ENCODE measurements around the gene WNT10A. TPM values are rescaled to one million over a fixed set of nuclear protein-coding genes. Genes with fewer than 3 reads are reported as not detected.

Gene WNT10A
- total RNA-seq, 1 donor from 2014 or later = 0.35 TPM

- ATAC-seq = no peak
- Histone ChIP-seq H3K27ac (no peak overlapping the region), H3K36me3 (no peaks in the 10 kb centered on the region), H3K27me3 (ENCODE audit: low read depth) (peaks cover 64% of the 10 kb centered on the region), H3K4me3 (no peak overlapping the region), H3K4me1 (peaks cover 23% of the 10 kb centered on the region), H3K9me3 (no peaks in the 10 kb centered on the region)
- intact Hi-C loops (cut with DNase I) = no loop called here
- DNase-seq = no peak
- TF ChIP-seq CTCF (IDR thresholded peaks at IDR 0.05) = no peak
Observed at GRCh38 chr2:218869064-218869463, 11.6 kb upstream of the WNT10A start.

- TF ChIP-seq CTCF (IDR thresholded peaks at IDR 0.05) = no peak
- H3K4me3 ChIP-seq = peak overlapping the region; percentile 45
- H3K9me3 ChIP-seq = no peaks in the 10 kb centered on the region
- ATAC-seq (no peak), DNase-seq (no peak)
- peaks cover 72% of the 10 kb centered on the region for H3K27me3 ChIP-seq (ENCODE audit: low read depth)
- peaks cover 23% of the 10 kb centered on the region for H3K4me1 ChIP-seq
- no peak overlapping the region for H3K27ac ChIP-seq
- no peaks in the 10 kb centered on the region for H3K36me3 ChIP-seq
- intact Hi-C loops (cut with DNase I) = no loop called here
Observed at GRCh38 chr2:218870984-218871344, 9.7 kb upstream of the WNT10A start.

- no peak for TF ChIP-seq CTCF (IDR thresholded peaks at IDR 0.05)
- Histone ChIP-seq H3K4me3 (peak overlapping the region; percentile 45), H3K9me3 (no peaks in the 10 kb centered on the region), H3K27ac (no peak overlapping the region), H3K36me3 (no peaks in the 10 kb centered on the region), H3K27me3 (ENCODE audit: low read depth) (peaks cover 78% of the 10 kb centered on the region), H3K4me1 (peaks cover 23% of the 10 kb centered on the region)
- ATAC-seq (no peak), DNase-seq (no peak)
- intact Hi-C loops (cut with DNase I) = no loop called here
Observed at GRCh38 chr2:218871345-218872302, 9.0 kb upstream of the WNT10A start.

GRCh38 chr2:218872645-218873358, 7.8 kb upstream of the WNT10A start:
- no peak overlapping the region for H3K4me3 ChIP-seq
- H3K27ac ChIP-seq = no peak overlapping the region
- intact Hi-C loops (cut with DNase I) = no loop called here
- peaks cover 23% of the 10 kb centered on the region for H3K4me1 ChIP-seq
- DNase-seq = no peak
- H3K9me3 ChIP-seq = no peaks in the 10 kb centered on the region
- no peak for ATAC-seq
- TF ChIP-seq CTCF (IDR thresholded peaks at IDR 0.05) = no peak
- no peaks in the 10 kb centered on the region for H3K36me3 ChIP-seq
- H3K27me3 ChIP-seq (ENCODE audit: low read depth) = peaks cover 88% of the 10 kb centered on the region

GRCh38 chr2:218873359-218874194, 7.1 kb upstream of the WNT10A start:
- H3K36me3 ChIP-seq = no peaks in the 10 kb centered on the region
- intact Hi-C loops (cut with DNase I) = no loop called here
- TF ChIP-seq CTCF (IDR thresholded peaks at IDR 0.05) = no peak
- H3K4me1 ChIP-seq = peaks cover 23% of the 10 kb centered on the region
- H3K9me3 ChIP-seq = no peaks in the 10 kb centered on the region
- peak in 1 of 2 donors; percentile 9 for ATAC-seq
- H3K27ac ChIP-seq = no peak overlapping the region
- peaks cover 90% of the 10 kb centered on the region for H3K27me3 ChIP-seq (ENCODE audit: low read depth)
- DNase-seq = no peak
- no peak overlapping the region for H3K4me3 ChIP-seq
